NCI-H69 (cell line): Measurements from ENCODE around the gene HEPN1.

ENCODE experiments used
- DNase-seq: peaks from one replicate; lab custom pipeline; 2025; lab: John Stamatoyannopoulos, UW

The HEPN1 gene

GRCh38 chr11:124899383-124900145 is 19.5 kb upstream of the HEPN1 start:
- no peak for DNase-seq

- no peak for DNase-seq
Observed at GRCh38 chr11:124900464-124900863, 18.6 kb upstream of the HEPN1 start.

GRCh38 chr11:124902616-124903015 is 16.4 kb upstream of the HEPN1 start:
- no peak for DNase-seq

GRCh38 chr11:124915541-124916369 is 3.3 kb upstream of the HEPN1 start:
- DNase-seq: no peak

- no peak for DNase-seq
Observed at GRCh38 chr11:124916370-124916710, 2.7 kb upstream of the HEPN1 start.

- no peak for DNase-seq
Observed at GRCh38 chr11:124917115-124917637, 1.9 kb upstream of the HEPN1 start.

GRCh38 chr11:124919898-124920297 is 848 bp downstream of the HEPN1 start:
- DNase-seq: no peak

- DNase-seq: no peak
Observed at GRCh38 chr11:124920356-124920755, 1.3 kb downstream of the HEPN1 start.

- DNase-seq: peak; percentile 46
Observed at GRCh38 chr11:124920870-124921609, 2.0 kb downstream of the HEPN1 start.

- no peak for DNase-seq
Observed at GRCh38 chr11:124922831-124923230, 3.8 kb downstream of the HEPN1 start.

GRCh38 chr11:124923296-124923695 is 4.2 kb downstream of the HEPN1 start:
- no peak for DNase-seq

GRCh38 chr11:124928942-124929665 is 10.1 kb downstream of the HEPN1 start:
- no peak for DNase-seq

GRCh38 chr11:124930799-124931198 is 11.7 kb downstream of the HEPN1 start:
- DNase-seq: no peak

GRCh38 chr11:124934862-124935547 is 16.0 kb downstream of the HEPN1 start:
- no peak for DNase-seq

GRCh38 chr11:124935548-124936514 is 16.8 kb downstream of the HEPN1 start, which contains the start of gene HEPACAM:
Gene HEPACAM, minus strand, starts transcription at chr11:124936047. Its CDS starts 41 bp downstream, at chr11:124936006.
- DNase-seq: no peak

- DNase-seq: no peak
Observed at GRCh38 chr11:124937336-124937935, 18.4 kb downstream of the HEPN1 start.

GRCh38 chr11:124938206-124938765 is 19.2 kb downstream of the HEPN1 start:
- DNase-seq: no peak

- DNase-seq: no peak
Observed at GRCh38 chr11:124938970-124939369, 19.9 kb downstream of the HEPN1 start.

GRCh38 chr11:124941703-124942102 is 22.7 kb downstream of the HEPN1 start:
- no peak for DNase-seq
